Measurements from ENCODE around the gene MIPEP. TPM values are rescaled to one million over a fixed set of nuclear protein-coding genes. Genes with fewer than 3 reads are reported as not detected.

The MIPEP gene
- total RNA-seq, 6 donors from 2014 or later: 14.5 to 29.3 (median 19.1) TPM

GRCh38 chr13:23915308-23915707 lies 26.1 kb upstream of the MIPEP start:
- Histone ChIP-seq H3K27ac (no peak overlapping the region), H3K4me1 (no peaks in the 10 kb centered on the region), H3K4me3 (no peak overlapping the region), H3K27me3 (no peaks in the 10 kb centered on the region), H3K36me3 (no peaks in the 10 kb centered on the region), H3K9me3 (no peaks in the 10 kb centered on the region)
- ATAC-seq (ENCODE audit: low FRiP score in 2 of 2) (no peak), DNase-seq (no peak)
- no peak for TF ChIP-seq EP300 (IDR thresholded peaks at IDR 0.05)
- TF ChIP-seq POLR2A (IDR thresholded peaks at IDR 0.05): no peak
- TF ChIP-seq POLR2AphosphoS5 (IDR thresholded peaks at IDR 0.05): no peak
- TF ChIP-seq CTCF (IDR thresholded peaks at IDR 0.05): no peak
- 88 to 90% methylated on average over 3 of the region's 3 CpGs for WGBS, 2 donors

GRCh38 chr13:23912469-23912868 lies 23.3 kb upstream of the MIPEP start:
- Histone ChIP-seq H3K27me3 (no peaks in the 10 kb centered on the region), H3K9me3 (no peaks in the 10 kb centered on the region), H3K4me1 (no peaks in the 10 kb centered on the region), H3K27ac (no peak overlapping the region), H3K36me3 (no peaks in the 10 kb centered on the region), H3K4me3 (no peak overlapping the region)
- TF ChIP-seq POLR2A (IDR thresholded peaks at IDR 0.05) (no peak), POLR2AphosphoS5 (IDR thresholded peaks at IDR 0.05) (no peak), EP300 (IDR thresholded peaks at IDR 0.05) (no peak), CTCF (IDR thresholded peaks at IDR 0.05) (no peak)
- DNase-seq: no peak
- 71 to 81% methylated on average over 1 of the region's 1 CpG for WGBS, 2 donors
- ATAC-seq (ENCODE audit: low FRiP score in 2 of 2): no peak

GRCh38 chr13:23909606-23910005 lies 20.4 kb upstream of the MIPEP start:
- Histone ChIP-seq H3K4me3 (no peak overlapping the region), H3K27me3 (no peaks in the 10 kb centered on the region), H3K27ac (no peak overlapping the region), H3K4me1 (no peaks in the 10 kb centered on the region), H3K9me3 (no peaks in the 10 kb centered on the region), H3K36me3 (no peaks in the 10 kb centered on the region)
- DNase-seq: no peak
- ATAC-seq (ENCODE audit: low FRiP score in 2 of 2): no peak
- TF ChIP-seq POLR2A (IDR thresholded peaks at IDR 0.05): no peak
- no peak for TF ChIP-seq CTCF (IDR thresholded peaks at IDR 0.05)
- no peak for TF ChIP-seq EP300 (IDR thresholded peaks at IDR 0.05)
- TF ChIP-seq POLR2AphosphoS5 (IDR thresholded peaks at IDR 0.05): no peak

- 93% methylated on average over 2 of the region's 2 CpGs for WGBS, 2 donors
- no peak overlapping the region for H3K4me3 ChIP-seq
- H3K27me3 ChIP-seq: peaks cover 1 to 13% (median 7%) of the 10 kb centered on the region in 4 donors
- no peak for DNase-seq
- H3K36me3 ChIP-seq: no peaks in the 10 kb centered on the region
- H3K27ac ChIP-seq: no peak overlapping the region
- ATAC-seq (ENCODE audit: low FRiP score in 2 of 2): no peak
- H3K9me3 ChIP-seq: no peaks in the 10 kb centered on the region
- peaks cover 7 to 9% (median 8%) of the 10 kb centered on the region in 4 donors for H3K4me1 ChIP-seq
- TF ChIP-seq EP300 (IDR thresholded peaks at IDR 0.05): no peak
- TF ChIP-seq POLR2AphosphoS5 (IDR thresholded peaks at IDR 0.05): no peak
- TF ChIP-seq POLR2A (IDR thresholded peaks at IDR 0.05): no peak
- no peak for TF ChIP-seq CTCF (IDR thresholded peaks at IDR 0.05)
These were observed 16.6 kb upstream of the MIPEP start for GRCh38 chr13:23905766-23906165.

GRCh38 chr13:23903906-23904280 lies 14.7 kb upstream of the MIPEP start:
- Histone ChIP-seq H3K9me3 (no peaks in the 10 kb centered on the region), H3K36me3 (no peaks in the 10 kb centered on the region), H3K4me1 (peaks cover 7 to 9% (median 8%) of the 10 kb centered on the region in 4 donors), H3K4me3 (no peak overlapping the region), H3K27ac (no peak overlapping the region), H3K27me3 (peaks cover 1 to 13% (median 7%) of the 10 kb centered on the region in 4 donors)
- DNase-seq: no peak
- WGBS, 2 donors: 49 to 56% methylated on average over 10 to 13 of the region's 16 CpGs
- ATAC-seq (ENCODE audit: low FRiP score in 2 of 2): peak; percentile 20 to 44
- TF ChIP-seq CTCF (IDR thresholded peaks at IDR 0.05) (no peak), EP300 (IDR thresholded peaks at IDR 0.05) (no peak), POLR2A (IDR thresholded peaks at IDR 0.05) (no peak), POLR2AphosphoS5 (IDR thresholded peaks at IDR 0.05) (no peak)
